Cardiac muscle cell (in vitro differentiated cells and primary cell): ENCODE measurements around the gene TUFT1. TPM values are rescaled to one million over a fixed set of nuclear protein-coding genes. Genes with fewer than 3 reads are reported as not detected.
A peak's percentile ranks its signal among the peaks of the same experiment; 100 is the strongest.

ENCODE experiments used
- DNase-seq, 2 donors: peaks; one replicate each; pipeline versions ENCODE4 v3.0.0 to v3.0.0-alpha.2; 2010 to 2017; ENCODE audit warnings: low read depth in 1 of 2, low spot score in 1 of 2
- H3K27ac ChIP-seq: fragments of 200-600 bp; sonication (generic); 2 replicates; pipeline ENCODE4 v1.5.1; 2016
- H3K27me3 ChIP-seq: fragments of 200-600 bp; sonication (generic); 2 replicates; pipeline ENCODE4 v1.6.0; 2016; ENCODE audit warnings: control low read depth
- H3K36me3 ChIP-seq: fragments of 200-600 bp; sonication (generic); 2 replicates; pipeline ENCODE4 v1.5.1; 2016; ENCODE audit warnings: control low read depth
- H3K4me1 ChIP-seq: fragments of 200-600 bp; sonication (generic); 2 replicates; pipeline ENCODE4 v1.8.1; 2017; ENCODE audit warnings: low read depth, mild to moderate bottlenecking, mixed run types
- H3K4me3 ChIP-seq: fragments of 200-600 bp; sonication (generic); 2 replicates; pipeline ENCODE4 v1.5.1; 2016; ENCODE audit warnings: mild to moderate bottlenecking
- H3K9me3 ChIP-seq: fragments of 200-600 bp; sonication (generic); 2 replicates; pipeline ENCODE4 v1.5.1; 2017; ENCODE audit warnings: low read depth, mild to moderate bottlenecking, control low read depth
- CTCF ChIP-seq: IDR thresholded peaks from 2 replicates; pipeline ENCODE4 v1.5.1; 2012; ENCODE audit warnings: low read depth, mild to moderate bottlenecking, low read length
- polyA plus RNA-seq: library from polyadenylated mRNA; unstranded; fragments of >200 nt; fragmentation: Nextera tagmentation; extraction: Ambion mirVana; gene quantifications from 2 replicates; pipeline ENCODE4 v1.2.1, GENCODE V29; 2016
- total RNA-seq: library from RNA; depleted of rRNA; stranded (reverse); fragments of >200 nt; gene quantifications from 2 replicates; pipeline ENCODE4 v1.2.3, GENCODE V29; 2016

TUFT1 gene
- total and polyA plus RNA-seq, 2 experiments from 2014 or later, result 7.0 to 7.7 TPM

GRCh38 chr1:151612501-151613281, 72.6 kb downstream of the TUFT1 start:
- Histone ChIP-seq H3K27ac (peak overlapping the region; percentile 62), H3K27me3 (no peaks in the 10 kb centered on the region), H3K4me1 (no peaks in the 10 kb centered on the region), H3K9me3 (no peaks in the 10 kb centered on the region), H3K36me3 (no peaks in the 10 kb centered on the region), H3K4me3 (peak overlapping the region; percentile 70)
- TF ChIP-seq CTCF, result no peak
- DNase-seq, result peak in 1 of 2 donors; percentile 35

GRCh38 chr1:151613282-151613780, 73.2 kb downstream of the TUFT1 start:
- Histone ChIP-seq H3K9me3 (no peaks in the 10 kb centered on the region), H3K36me3 (no peaks in the 10 kb centered on the region), H3K4me3 (peak overlapping the region; percentile 70), H3K4me1 (no peaks in the 10 kb centered on the region), H3K27ac (no peak overlapping the region), H3K27me3 (no peaks in the 10 kb centered on the region)
- TF ChIP-seq CTCF, result no peak
- peak in 1 of 2 donors; percentile 9 for DNase-seq

- Histone ChIP-seq H3K4me1 (no peaks in the 10 kb centered on the region), H3K27me3 (no peaks in the 10 kb centered on the region), H3K27ac (no peak overlapping the region), H3K4me3 (no peak overlapping the region), H3K9me3 (no peaks in the 10 kb centered on the region), H3K36me3 (no peaks in the 10 kb centered on the region)
- DNase-seq, result no peak
- no peak for TF ChIP-seq CTCF
Measured at GRCh38 chr1:151615711-151616504, 75.8 kb downstream of the TUFT1 start.

GRCh38 chr1:151616505-151616849, 76.4 kb downstream of the TUFT1 start:
- Histone ChIP-seq H3K4me3 (no peak overlapping the region), H3K36me3 (no peaks in the 10 kb centered on the region), H3K27ac (no peak overlapping the region), H3K27me3 (no peaks in the 10 kb centered on the region), H3K4me1 (peaks cover 5% of the 10 kb centered on the region), H3K9me3 (no peaks in the 10 kb centered on the region)
- no peak for DNase-seq
- no peak for TF ChIP-seq CTCF

GRCh38 chr1:151618003-151618402, 77.9 kb downstream of the TUFT1 start:
- TF ChIP-seq CTCF, result no peak
- H3K36me3 ChIP-seq, result no peaks in the 10 kb centered on the region
- no peaks in the 10 kb centered on the region for H3K27me3 ChIP-seq
- no peak overlapping the region for H3K4me3 ChIP-seq
- no peaks in the 10 kb centered on the region for H3K9me3 ChIP-seq
- no peak for DNase-seq
- H3K27ac ChIP-seq, result no peak overlapping the region
- H3K4me1 ChIP-seq, result peaks cover 7% of the 10 kb centered on the region
